Raji (cell line): ENCODE results near the gene CDH23.

Experiments used
- POLR2A ChIP-seq: IDR thresholded peaks from 2 replicates; pipeline ENCODE4 v1.6.1; 2011; ENCODE audit warnings: low read depth, low read length, control low read depth; ENCODE audit not compliant: insufficient read depth

CDH23 gene

DNA sequence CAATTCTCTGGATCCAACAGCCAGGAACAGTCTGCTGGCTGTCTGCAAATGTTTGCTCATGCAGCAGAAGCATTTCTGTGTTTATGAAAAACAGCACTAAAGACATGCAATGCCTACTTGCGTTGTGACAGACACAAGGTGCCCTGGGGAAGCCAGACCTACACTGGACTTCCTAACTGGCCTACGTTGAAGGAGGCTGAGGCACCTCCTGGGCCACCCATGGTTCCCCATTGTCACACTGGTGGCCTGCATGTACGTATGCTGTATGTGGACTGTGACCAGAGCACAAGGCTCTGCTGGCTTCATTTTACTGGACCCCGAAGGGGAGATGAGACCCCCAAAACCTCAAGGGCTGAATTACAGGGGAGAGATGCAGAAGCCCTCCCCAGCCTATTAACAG lies 426.6 kb downstream of the CDH23 start:
- TF ChIP-seq POLR2A, result no peak

DNA sequence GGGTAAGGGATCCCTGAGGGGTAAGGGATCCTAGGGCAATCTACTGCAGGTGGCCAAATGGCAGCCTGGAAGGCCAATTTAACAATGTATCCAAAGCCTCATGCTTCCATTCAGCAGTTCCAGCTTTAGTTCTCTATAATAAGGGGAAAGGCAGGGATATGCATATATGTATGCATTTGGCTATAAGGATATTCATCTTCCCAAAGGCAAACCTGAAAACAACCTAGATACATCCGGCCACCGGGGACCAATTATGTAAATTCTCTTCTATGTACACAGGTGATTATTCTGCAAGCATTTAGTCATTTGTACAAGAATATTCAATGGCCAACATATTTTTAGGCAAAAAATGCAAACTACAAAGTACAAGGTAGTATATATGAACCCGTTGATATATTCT lies 427.6 kb downstream of the CDH23 start:
- TF ChIP-seq POLR2A, result no peak

DNA sequence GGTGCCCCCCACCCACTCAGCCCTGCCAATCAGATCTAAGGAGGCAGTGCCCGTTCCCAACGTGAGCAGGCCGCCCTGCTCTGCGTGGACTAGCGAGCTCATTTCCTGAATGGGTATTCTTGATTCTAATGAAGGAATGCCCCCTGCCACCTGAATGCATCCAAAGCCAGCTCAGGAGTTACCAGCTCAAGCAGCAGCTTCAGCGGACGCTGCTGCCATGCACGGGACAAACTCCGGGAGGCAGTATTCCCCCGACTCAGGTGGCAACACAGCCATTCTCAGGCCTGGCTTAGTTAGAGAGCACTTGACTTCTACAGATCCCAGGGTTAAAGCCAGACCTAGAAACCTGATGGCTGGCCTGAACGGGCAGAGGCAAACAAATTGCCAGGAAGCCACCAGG lies 428.5 kb downstream of the CDH23 start:
- no peak for TF ChIP-seq POLR2A

DNA sequence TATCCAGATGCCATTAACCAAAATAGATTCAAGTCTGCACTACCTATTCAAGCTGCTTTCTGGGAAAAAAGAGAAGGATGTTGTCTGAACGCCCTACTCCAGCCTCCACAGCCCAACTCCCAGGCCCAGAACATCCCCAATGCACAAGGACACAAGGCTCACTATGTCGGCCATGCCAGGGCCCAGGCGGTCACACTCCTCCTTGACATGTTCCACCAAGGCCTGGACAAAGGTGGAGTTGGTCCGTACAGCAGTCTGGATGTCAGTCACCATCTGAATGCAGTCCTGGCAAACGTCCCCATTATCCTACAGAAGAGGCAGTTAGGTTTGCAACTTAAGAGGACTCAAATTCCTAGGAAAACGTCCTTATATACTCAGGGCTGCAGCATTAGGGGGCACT lies 431.1 kb downstream of the CDH23 start:
- no peak for TF ChIP-seq POLR2A

GRCh38 chr10:71828702-71829101 lies 432.0 kb downstream of the CDH23 start:
- no peak for TF ChIP-seq POLR2A

DNA sequence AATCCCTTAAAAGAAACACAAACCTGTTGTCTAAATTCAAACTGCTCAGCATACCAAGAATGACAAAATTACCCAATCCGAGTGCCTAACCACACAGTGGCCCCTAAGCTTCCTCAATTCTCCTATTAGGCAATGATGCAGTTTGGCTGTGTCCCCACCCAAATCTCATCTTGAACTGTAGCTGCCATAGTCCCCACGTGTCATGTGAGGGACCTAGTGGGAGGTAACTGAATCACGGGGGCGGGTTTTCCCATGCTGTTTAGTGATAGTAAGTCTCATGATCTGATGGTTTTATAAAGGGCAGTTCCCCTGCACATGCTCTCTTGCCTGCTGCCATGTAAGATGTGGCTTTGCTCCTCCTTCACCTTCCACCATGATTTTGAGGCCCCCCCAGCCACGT lies 432.5 kb downstream of the CDH23 start:
- no peak for TF ChIP-seq POLR2A

DNA sequence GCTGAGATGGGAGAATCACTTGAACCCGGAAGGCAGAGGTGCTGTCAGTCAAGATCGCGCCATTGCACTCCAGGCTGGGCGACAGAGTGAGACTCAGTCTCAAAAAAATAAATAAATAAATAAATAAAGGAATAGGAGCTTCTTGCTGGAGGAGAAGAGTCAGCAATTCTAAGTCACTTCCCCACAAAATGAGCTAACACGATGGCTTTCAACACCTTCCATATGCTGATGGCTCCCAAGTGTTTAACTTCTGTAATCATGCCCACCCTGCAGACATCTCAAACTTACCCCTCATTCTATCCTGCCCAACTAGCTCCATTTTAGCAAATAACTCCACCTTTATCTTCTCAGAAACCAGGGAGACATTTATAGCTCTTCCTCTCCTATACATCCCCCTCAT lies 433.2 kb downstream of the CDH23 start:
- TF ChIP-seq POLR2A, result no peak

DNA sequence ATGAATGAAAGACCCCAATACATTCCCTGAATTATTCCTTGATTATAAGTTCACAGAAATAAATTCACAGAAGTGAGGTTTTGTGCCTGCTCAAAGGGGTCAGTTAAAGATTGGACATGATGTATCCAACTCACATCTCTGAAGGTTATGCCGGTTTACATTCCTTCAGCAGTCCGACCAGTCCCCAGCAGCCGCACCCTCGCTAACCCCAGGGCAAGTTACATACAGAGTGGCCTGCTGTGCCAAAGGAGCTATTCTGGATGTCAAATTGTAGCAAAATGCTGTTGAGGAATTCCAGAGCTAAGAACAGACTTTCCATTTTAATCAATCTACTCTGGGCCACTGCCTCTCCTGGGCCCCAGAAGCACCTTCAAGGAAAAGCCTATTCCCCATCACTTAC lies 434.0 kb downstream of the CDH23 start:
- TF ChIP-seq POLR2A, result no peak

- no peak for TF ChIP-seq POLR2A
Measured at GRCh38 chr10:71831646-71832552, 435.2 kb downstream of the CDH23 start.

DNA sequence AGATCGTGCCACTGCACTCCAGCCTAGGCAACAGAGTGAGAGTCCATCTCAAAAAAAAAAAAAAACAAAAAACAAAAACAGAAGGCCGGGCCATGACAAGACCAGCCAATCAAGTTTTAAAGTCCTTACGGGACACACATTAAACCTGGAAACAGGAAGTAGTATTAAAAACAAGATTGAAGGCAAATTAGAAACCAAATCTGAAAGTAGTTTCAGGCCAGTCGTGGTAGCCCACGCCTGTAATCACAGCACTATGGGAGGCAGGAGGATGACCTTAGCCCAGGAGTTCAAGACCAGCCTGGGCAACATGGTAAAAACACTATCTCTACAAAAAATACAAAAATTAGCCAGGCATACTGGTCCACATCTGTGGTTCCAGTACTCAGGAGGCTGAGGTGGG lies 436.2 kb downstream of the CDH23 start:
- TF ChIP-seq POLR2A, result no peak

DNA sequence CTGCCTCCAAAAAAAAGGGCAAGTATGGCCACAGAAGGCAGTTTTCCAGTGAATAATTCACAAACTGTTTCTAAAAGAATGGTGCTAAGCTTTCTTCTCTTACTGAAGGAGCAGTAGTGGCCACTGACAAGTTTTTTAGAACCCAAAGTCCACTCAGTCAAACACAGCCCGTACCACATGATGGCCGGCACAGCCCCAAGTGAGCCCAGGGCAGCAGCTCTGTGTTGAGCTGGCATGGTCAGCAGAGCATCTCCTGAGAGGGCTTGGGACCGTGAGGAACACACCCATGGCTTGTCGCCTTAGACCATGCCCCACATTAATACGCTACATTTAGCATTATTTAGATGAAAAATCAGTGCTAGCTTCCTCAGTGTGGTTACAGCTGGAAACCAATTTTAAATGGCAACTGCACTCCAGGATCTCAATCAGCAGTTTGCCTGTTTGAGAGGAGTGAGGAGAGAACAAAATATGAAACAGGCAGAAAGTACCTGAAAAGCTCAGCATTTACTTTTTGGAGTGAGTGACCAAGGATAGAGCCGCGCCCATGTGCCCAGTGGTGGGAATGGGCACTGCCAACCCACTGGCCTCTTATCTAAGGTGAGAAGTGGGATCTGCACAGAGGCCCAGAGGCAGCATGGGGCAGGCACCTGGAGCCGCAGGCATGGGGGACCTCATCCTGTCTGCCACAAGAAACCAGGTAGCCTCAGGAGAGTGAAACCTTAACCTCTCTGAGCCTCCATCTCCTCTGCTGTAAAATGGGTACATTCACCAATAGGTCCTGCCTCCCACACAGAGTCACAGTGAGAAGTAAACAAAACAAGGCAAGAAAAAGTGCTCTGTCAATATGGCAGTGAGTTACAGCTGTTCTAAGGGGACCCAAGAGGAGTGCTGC lies 437.0 kb downstream of the CDH23 start:
- TF ChIP-seq POLR2A, result no peak

GRCh38 chr10:71834343-71834674 lies 437.6 kb downstream of the CDH23 start:
- TF ChIP-seq POLR2A, result no peak

GRCh38 chr10:71835671-71836595 lies 439.2 kb downstream of the CDH23 start:
- TF ChIP-seq POLR2A, result 0 out of 2 replicates have a peak, but pooled peaks have one; percentile 27

DNA sequence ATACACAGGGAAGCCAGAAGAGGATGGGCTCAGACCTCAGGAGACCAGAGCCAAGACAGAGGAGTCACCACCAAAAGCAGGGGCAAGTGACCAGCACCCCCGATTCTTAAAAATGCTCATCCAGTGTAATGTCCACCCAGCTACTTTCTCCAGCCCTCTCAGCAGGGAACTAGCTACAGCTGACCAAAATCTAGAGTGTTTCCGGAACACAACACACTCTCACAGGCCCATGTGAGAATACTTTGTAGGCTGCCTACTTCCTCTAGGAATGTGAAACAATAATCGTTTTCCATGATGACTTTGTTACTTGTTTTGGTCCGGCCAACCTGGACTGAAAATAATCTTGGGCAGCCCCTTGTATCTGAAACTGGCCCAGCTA lies 439.9 kb downstream of the CDH23 start:
- TF ChIP-seq POLR2A, result no peak
